Measurements from ENCODE around the gene AFAP1L2. TPM values are rescaled to one million over a fixed set of nuclear protein-coding genes. Genes with fewer than 3 reads are reported as not detected.

The AFAP1L2 gene
- total and polyA plus RNA-seq, 2 donors (not counting 1 experiment from before 2014, with no cell fraction given): 4.7 to 4.9 TPM

DNA sequence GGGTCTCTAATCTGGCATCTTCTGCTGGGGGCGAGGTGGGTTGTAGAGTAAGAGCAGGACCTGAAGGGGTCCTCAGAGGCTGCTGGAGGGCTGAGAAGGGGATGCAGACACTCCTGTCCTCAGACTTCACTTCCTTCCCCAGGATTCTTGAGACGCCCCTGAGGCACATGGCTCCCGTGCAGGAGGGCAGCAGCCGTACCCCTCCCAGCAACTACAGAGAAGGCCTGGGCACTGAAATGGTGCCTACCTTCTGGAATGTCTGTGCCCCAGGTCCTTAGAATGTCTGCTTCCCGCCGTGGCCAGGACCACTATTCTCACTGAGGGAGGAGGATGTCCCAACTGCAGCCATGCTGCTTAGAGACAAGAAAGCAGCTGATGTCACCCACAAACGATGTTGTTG is 113.2 kb downstream of the AFAP1L2 start:
- H3K9me3 ChIP-seq (ENCODE audit: control extremely low read depth in 1 of 3, control insufficient read depth in 2 of 3, insufficient read depth in 1 of 3, low read length in 2 of 3): peaks cover under 1 to 11% (median 4%) of the 10 kb centered on the region in 3 donors
- WGBS (ENCODE audit: insufficient coverage): 92% methylated on average over 3 of the region's 7 CpGs
- H4K20me1 ChIP-seq (ENCODE audit: control insufficient read depth, insufficient read depth, low read length, poor library complexity, severe bottlenecking): no peaks in the 10 kb centered on the region
- H3K4me3 Mint-ChIP-seq: no peak overlapping the region
- no peaks in the 10 kb centered on the region for H3K4me1 Mint-ChIP-seq
- H3K27ac Mint-ChIP-seq: no peak overlapping the region
- H3K9ac ChIP-seq (ENCODE audit: low read length): no peak overlapping the region
- no peak overlapping the region for H2AFZ ChIP-seq (ENCODE audit: insufficient read depth, low read depth, low read length, poor library complexity, severe bottlenecking)
- no peak for DNase-seq
- TF ChIP-seq, protein P1, sequence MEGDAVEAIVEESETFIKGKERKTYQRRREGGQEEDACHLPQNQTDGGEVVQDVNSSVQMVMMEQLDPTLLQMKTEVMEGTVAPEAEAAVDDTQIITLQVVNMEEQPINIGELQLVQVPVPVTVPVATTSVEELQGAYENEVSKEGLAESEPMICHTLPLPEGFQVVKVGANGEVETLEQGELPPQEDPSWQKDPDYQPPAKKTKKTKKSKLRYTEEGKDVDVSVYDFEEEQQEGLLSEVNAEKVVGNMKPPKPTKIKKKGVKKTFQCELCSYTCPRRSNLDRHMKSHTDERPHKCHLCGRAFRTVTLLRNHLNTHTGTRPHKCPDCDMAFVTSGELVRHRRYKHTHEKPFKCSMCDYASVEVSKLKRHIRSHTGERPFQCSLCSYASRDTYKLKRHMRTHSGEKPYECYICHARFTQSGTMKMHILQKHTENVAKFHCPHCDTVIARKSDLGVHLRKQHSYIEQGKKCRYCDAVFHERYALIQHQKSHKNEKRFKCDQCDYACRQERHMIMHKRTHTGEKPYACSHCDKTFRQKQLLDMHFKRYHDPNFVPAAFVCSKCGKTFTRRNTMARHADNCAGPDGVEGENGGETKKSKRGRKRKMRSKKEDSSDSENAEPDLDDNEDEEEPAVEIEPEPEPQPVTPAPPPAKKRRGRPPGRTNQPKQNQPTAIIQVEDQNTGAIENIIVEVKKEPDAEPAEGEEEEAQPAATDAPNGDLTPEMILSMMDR (IDR thresholded peaks at IDR 0.05): no peak
- no peak for TF ChIP-seq EZH2 (IDR thresholded peaks at IDR 0.05; ENCODE audit: borderline replicate concordance, insufficient read depth, low read depth, low read length, poor library complexity, severe bottlenecking)
- POLR2A ChIA-PET: no interaction called here
- ATAC-seq (ENCODE audit: low read depth): no peak
- no peak overlapping the region for H3K4me2 ChIP-seq (replicated peaks; ENCODE audit: low read depth, low read length, poor library complexity, severe bottlenecking)
- no peak overlapping the region for H3K27ac ChIP-seq (ENCODE audit: low read length in 2 of 2)
- peaks cover 0 to 10% of the 10 kb centered on the region in 2 experiments for H3K36me3 ChIP-seq (replicated peaks in 1 of 2; ENCODE audit: control extremely low read depth in 1 of 2, control insufficient read depth in 1 of 2, extremely low read depth in 1 of 2, insufficient read depth in 2 of 2, low read length in 1 of 2)
- no peaks in the 10 kb centered on the region for H3K27me3 Mint-ChIP-seq
- peaks cover 7% of the 10 kb centered on the region for H3K9me3 Mint-ChIP-seq (ENCODE audit: insufficient read depth)
- H3K4me3 ChIP-seq (ENCODE audit: control extremely low read depth in 1 of 5, extremely low read depth in 1 of 5, insufficient read depth in 1 of 5, low read depth in 2 of 5, low read length in 4 of 5): no peak overlapping the region
- no peaks in the 10 kb centered on the region for H3K27me3 ChIP-seq (replicated peaks in 1 of 4; ENCODE audit: control extremely low read depth in 1 of 4, control insufficient read depth in 3 of 4, insufficient read depth in 4 of 4, low read length in 3 of 4)
- intact Hi-C loops (cut with micrococcal nuclease): no loop called here
- H3K4me1 ChIP-seq (ENCODE audit: control insufficient read depth in 2 of 2, insufficient read depth in 2 of 2, low read length in 2 of 2): no peaks in the 10 kb centered on the region
- CTCF ChIA-PET: interaction anchor here (1.7 kb wide), 1 partner anchor 13 kb away, joined by 10 read pairs; no protein-coding TSS in a partner anchor
- H3K79me2 ChIP-seq (ENCODE audit: control insufficient read depth, insufficient read depth, low read length): no peaks in the 10 kb centered on the region

DNA sequence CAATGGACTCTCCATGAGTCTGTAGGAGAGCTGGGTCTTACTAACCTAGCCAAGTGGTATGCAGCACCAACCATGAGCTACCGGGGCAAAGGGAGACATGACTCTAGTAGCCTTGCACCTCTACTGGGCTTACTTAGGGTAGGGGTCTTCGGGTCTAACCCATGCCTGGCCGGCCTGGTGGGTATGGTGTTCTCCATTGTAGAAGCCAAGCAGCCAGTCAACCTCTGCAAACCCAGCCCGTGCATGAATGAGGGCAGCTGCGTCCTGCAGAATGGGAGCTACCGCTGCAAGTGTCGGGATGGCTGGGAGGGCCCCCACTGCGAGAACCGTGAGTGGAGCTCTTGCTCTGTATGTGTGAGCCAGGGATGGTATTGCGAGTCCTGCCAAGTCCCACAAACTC is 114.3 kb downstream of the AFAP1L2 start:
- no peak overlapping the region for H3K4me2 ChIP-seq (replicated peaks; ENCODE audit: low read depth, low read length, poor library complexity, severe bottlenecking)
- no peaks in the 10 kb centered on the region for H3K4me1 ChIP-seq (ENCODE audit: control insufficient read depth in 2 of 2, insufficient read depth in 2 of 2, low read length in 2 of 2)
- H3K27me3 Mint-ChIP-seq: no peaks in the 10 kb centered on the region
- H3K36me3 ChIP-seq (replicated peaks in 1 of 2; ENCODE audit: control extremely low read depth in 1 of 2, control insufficient read depth in 1 of 2, extremely low read depth in 1 of 2, insufficient read depth in 2 of 2, low read length in 1 of 2): peaks cover 0 to under 1% of the 10 kb centered on the region in 2 experiments
- H3K27me3 ChIP-seq (replicated peaks in 1 of 4; ENCODE audit: control extremely low read depth in 1 of 4, control insufficient read depth in 3 of 4, insufficient read depth in 4 of 4, low read length in 3 of 4): no peaks in the 10 kb centered on the region
- ChIA-PET CTCF (interaction anchor here (0.6 to 1.7 kb wide), 2 partner anchors 14 to 1819 kb away, joined by 6 to 10 read pairs; no protein-coding TSS in a partner anchor), POLR2A (no interaction called here)
- no peaks in the 10 kb centered on the region for H4K20me1 ChIP-seq (ENCODE audit: control insufficient read depth, insufficient read depth, low read length, poor library complexity, severe bottlenecking)
- peaks cover 0 to 4% (median 3%) of the 10 kb centered on the region in 3 donors for H3K9me3 ChIP-seq (ENCODE audit: control extremely low read depth in 1 of 3, control insufficient read depth in 2 of 3, insufficient read depth in 1 of 3, low read length in 2 of 3)
- no peak overlapping the region for H3K27ac ChIP-seq (ENCODE audit: low read length in 2 of 2)
- intact Hi-C loops (cut with micrococcal nuclease): no loop called here
- 94% methylated on average over 10 of the region's 10 CpGs for WGBS (ENCODE audit: insufficient coverage)
- no peak for DNase-seq
- no peaks in the 10 kb centered on the region for H3K79me2 ChIP-seq (ENCODE audit: control insufficient read depth, insufficient read depth, low read length)
- no peak for TF ChIP-seq EZH2 (IDR thresholded peaks at IDR 0.05; ENCODE audit: borderline replicate concordance, insufficient read depth, low read depth, low read length, poor library complexity, severe bottlenecking)
- TF ChIP-seq, protein P1 (IDR thresholded peaks at IDR 0.05): no peak
- no peak overlapping the region for H2AFZ ChIP-seq (ENCODE audit: insufficient read depth, low read depth, low read length, poor library complexity, severe bottlenecking)
- no peaks in the 10 kb centered on the region for H3K4me1 Mint-ChIP-seq
- ATAC-seq (ENCODE audit: low read depth): no peak
- no peak overlapping the region for H3K9ac ChIP-seq (ENCODE audit: low read length)
- no peaks in the 10 kb centered on the region for H3K9me3 Mint-ChIP-seq (ENCODE audit: insufficient read depth)
- no peak overlapping the region for H3K4me3 ChIP-seq (ENCODE audit: control extremely low read depth in 1 of 5, extremely low read depth in 1 of 5, insufficient read depth in 1 of 5, low read depth in 2 of 5, low read length in 4 of 5)
- H3K27ac Mint-ChIP-seq: no peak overlapping the region
- no peak overlapping the region for H3K4me3 Mint-ChIP-seq
